SJSA1 (cell line): Measurements from ENCODE around the gene MYH11. TPM values are rescaled to one million over a fixed set of nuclear protein-coding genes. Genes with fewer than 3 reads are reported as not detected.

Experiments
- DNase-seq, 2 experiments: peaks; one replicate each; pipeline ENCODE4 v3.0.0-alpha.2; 2015 to 2020; ENCODE audit warnings: low spot score in 2 of 2, low read depth in 1 of 2
- H3K27ac ChIP-seq: fragments of 250-450 bp; sonication (Bioruptor Pico); 2 replicates; pipeline ENCODE4 v1.5.1; 2020; ENCODE audit warnings: mild to moderate bottlenecking, moderate library complexity
- H3K27me3 ChIP-seq: fragments of 250-450 bp; sonication (Bioruptor Pico); replicated peaks from 2 replicates; pipeline ENCODE4 v1.5.1; 2020; ENCODE audit warnings: mild to moderate bottlenecking, moderate library complexity
- H3K36me3 ChIP-seq: fragments of 250-450 bp; sonication (Bioruptor Pico); 2 replicates; pipeline ENCODE4 v1.5.1; 2020; ENCODE audit warnings: mild to moderate bottlenecking
- H3K4me1 ChIP-seq: fragments of 250-450 bp; sonication (Bioruptor Pico); replicated peaks from 2 replicates; pipeline ENCODE4 v1.6.1; 2021; ENCODE audit warnings: mild to moderate bottlenecking
- H3K4me3 ChIP-seq: fragments of 250-450 bp; sonication (Bioruptor Pico); 2 replicates; pipeline ENCODE4 v1.5.1; 2020; ENCODE audit warnings: mild to moderate bottlenecking
- H3K9me3 ChIP-seq: fragments of 250-450 bp; sonication (Bioruptor Pico); replicated peaks from 2 replicates; pipeline ENCODE4 v1.5.1; 2020; ENCODE audit warnings: mild to moderate bottlenecking
- total RNA-seq: library from RNA; depleted of rRNA; stranded (reverse); fragments of >200 nt; shearing (Covaris generic); gene quantifications from 2 replicates; pipeline ENCODE4 v1.2.3, GENCODE V29; 2014

MYH11 gene
- total RNA-seq, 1 experiment from 2014 or later, result 0.03 TPM

DNA sequence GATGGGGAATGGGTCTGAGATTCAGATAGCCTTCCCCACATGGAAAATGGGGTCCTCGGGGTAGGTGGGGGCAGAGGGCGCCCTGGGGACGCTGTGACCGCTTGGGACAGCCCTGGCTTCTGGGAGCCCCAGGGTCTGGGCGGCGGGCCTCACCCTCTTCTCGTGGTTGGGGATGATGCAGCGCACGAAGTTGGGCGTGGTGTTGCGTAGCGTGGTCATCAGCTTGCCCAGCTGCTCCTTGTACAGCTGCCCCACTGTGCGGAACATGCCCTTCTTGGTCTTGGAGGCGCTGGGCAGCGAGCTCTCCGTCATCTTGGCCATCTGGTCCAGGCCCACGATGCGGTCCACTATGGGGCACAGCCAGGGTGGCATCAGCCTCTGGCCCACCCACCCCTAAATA, 106.8 kb downstream of the MYH11 start:
- no peak overlapping the region for H3K4me3 ChIP-seq
- no peak overlapping the region for H3K27ac ChIP-seq
- no peaks in the 10 kb centered on the region for H3K36me3 ChIP-seq
- DNase-seq, result no peak
- no peaks in the 10 kb centered on the region for H3K9me3 ChIP-seq
- H3K27me3 ChIP-seq, result no peaks in the 10 kb centered on the region
- H3K4me1 ChIP-seq, result peaks cover 8% of the 10 kb centered on the region; the same call in 1 of the 2 replicates

- no peak overlapping the region for H3K27ac ChIP-seq
- no peak for DNase-seq
- no peaks in the 10 kb centered on the region for H3K36me3 ChIP-seq
- no peaks in the 10 kb centered on the region for H3K9me3 ChIP-seq
- peaks cover 8% of the 10 kb centered on the region; the same call in 1 of the 2 replicates for H3K4me1 ChIP-seq
- H3K4me3 ChIP-seq, result no peak overlapping the region
- H3K27me3 ChIP-seq, result no peaks in the 10 kb centered on the region
Observed at GRCh38 chr16:15749371-15749770, 107.5 kb downstream of the MYH11 start.

- no peak overlapping the region for H3K27ac ChIP-seq
- H3K9me3 ChIP-seq, result no peaks in the 10 kb centered on the region
- H3K4me3 ChIP-seq, result no peak overlapping the region
- H3K27me3 ChIP-seq, result no peaks in the 10 kb centered on the region
- no peaks in the 10 kb centered on the region for H3K36me3 ChIP-seq
- H3K4me1 ChIP-seq, result peaks cover 8% of the 10 kb centered on the region; the same call in 1 of the 2 replicates
- DNase-seq, result no peak
Observed at GRCh38 chr16:15748654-15749053, 108.2 kb downstream of the MYH11 start.

GRCh38 chr16:15747937-15748336, 108.9 kb downstream of the MYH11 start:
- Histone ChIP-seq H3K36me3 (no peaks in the 10 kb centered on the region), H3K4me3 (no peak overlapping the region), H3K27ac (no peak overlapping the region), H3K9me3 (no peaks in the 10 kb centered on the region), H3K27me3 (no peaks in the 10 kb centered on the region), H3K4me1 (peaks cover 5% of the 10 kb centered on the region; the same call in 1 of the 2 replicates)
- no peak for DNase-seq

- no peak overlapping the region for H3K27ac ChIP-seq
- no peaks in the 10 kb centered on the region for H3K4me1 ChIP-seq
- DNase-seq, result no peak
- H3K36me3 ChIP-seq, result no peaks in the 10 kb centered on the region
- no peak overlapping the region for H3K4me3 ChIP-seq
- H3K27me3 ChIP-seq, result no peaks in the 10 kb centered on the region
- no peaks in the 10 kb centered on the region for H3K9me3 ChIP-seq
Observed at GRCh38 chr16:15746332-15746731, 110.5 kb downstream of the MYH11 start.

- Histone ChIP-seq H3K27me3 (no peaks in the 10 kb centered on the region), H3K27ac (no peak overlapping the region), H3K9me3 (no peaks in the 10 kb centered on the region), H3K4me1 (no peaks in the 10 kb centered on the region), H3K36me3 (no peaks in the 10 kb centered on the region), H3K4me3 (no peak overlapping the region)
- no peak for DNase-seq
Observed at GRCh38 chr16:15743657-15744056, 113.2 kb downstream of the MYH11 start.

- no peaks in the 10 kb centered on the region for H3K27me3 ChIP-seq
- H3K36me3 ChIP-seq, result no peaks in the 10 kb centered on the region
Observed at GRCh38 chr16:15742716-15743115, 114.1 kb downstream of the MYH11 start.

DNA sequence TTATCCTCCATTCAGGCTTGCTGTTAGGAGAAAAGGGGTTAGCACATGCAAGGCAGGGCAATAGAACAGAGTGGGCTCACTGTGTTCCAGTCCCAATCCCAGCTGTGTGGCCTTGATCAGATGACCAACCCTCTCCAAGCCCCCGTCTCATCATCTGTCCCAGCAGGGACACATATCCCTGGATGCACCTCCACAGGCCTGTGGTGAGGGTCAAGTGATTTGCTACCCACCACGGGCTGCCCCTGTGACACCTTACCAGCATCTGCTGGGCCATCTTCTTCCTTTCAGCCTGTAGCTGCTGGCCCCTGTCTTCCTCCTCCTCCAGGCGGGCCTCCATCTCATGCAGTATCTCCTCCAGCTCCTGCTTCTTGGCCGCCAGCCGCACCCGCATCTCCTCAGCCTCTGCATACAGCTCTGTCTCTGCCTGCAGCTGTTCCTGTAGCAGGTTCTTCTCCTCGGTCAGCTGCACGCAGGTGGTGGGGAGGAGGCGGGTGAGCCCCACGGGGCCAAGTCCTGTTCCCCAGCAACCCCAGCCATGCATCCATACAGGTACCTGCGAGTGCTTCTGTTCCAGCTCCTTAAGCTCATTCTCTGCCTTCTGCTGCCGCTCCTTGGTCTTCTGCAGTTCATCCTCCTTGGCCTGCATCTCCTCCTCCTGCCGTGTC, 115.5 kb downstream of the MYH11 start:
- no peak overlapping the region for H3K4me3 ChIP-seq
- DNase-seq, result no peak
- H3K36me3 ChIP-seq, result no peaks in the 10 kb centered on the region
- no peaks in the 10 kb centered on the region for H3K4me1 ChIP-seq
- no peaks in the 10 kb centered on the region for H3K27me3 ChIP-seq
- no peaks in the 10 kb centered on the region for H3K9me3 ChIP-seq
- no peak overlapping the region for H3K27ac ChIP-seq

More at GRCh38 chr16:15742716-15743115, 114.1 kb downstream of the MYH11 start:
- no peak overlapping the region for H3K27ac ChIP-seq
- no peak for DNase-seq
- no peak overlapping the region for H3K4me3 ChIP-seq
- no peaks in the 10 kb centered on the region for H3K9me3 ChIP-seq
- H3K4me1 ChIP-seq, result no peaks in the 10 kb centered on the region

DNA sequence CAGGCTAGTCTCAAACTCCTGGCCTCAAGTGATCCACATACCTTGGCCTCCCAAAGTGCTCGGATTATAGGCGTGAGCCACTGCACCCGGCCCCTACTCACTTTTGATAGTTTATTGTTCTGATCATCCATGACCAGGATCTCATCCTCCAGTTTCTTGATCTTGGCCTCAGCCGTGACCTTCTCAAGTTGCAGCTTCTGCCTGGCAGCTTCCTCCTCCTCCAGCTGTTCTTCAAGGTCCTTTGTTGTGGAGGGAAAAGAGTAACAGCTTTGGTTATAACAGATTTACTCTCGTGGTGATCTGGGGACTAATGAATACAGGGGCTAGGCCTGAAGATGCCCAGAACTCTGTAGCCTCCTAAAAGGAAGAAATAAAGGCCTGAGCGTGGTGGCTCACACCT, 116.9 kb downstream of the MYH11 start:
- Histone ChIP-seq H3K36me3 (no peaks in the 10 kb centered on the region), H3K4me1 (no peaks in the 10 kb centered on the region), H3K27me3 (no peaks in the 10 kb centered on the region), H3K4me3 (no peak overlapping the region), H3K27ac (no peak overlapping the region), H3K9me3 (no peaks in the 10 kb centered on the region)
- DNase-seq, result no peak

DNA sequence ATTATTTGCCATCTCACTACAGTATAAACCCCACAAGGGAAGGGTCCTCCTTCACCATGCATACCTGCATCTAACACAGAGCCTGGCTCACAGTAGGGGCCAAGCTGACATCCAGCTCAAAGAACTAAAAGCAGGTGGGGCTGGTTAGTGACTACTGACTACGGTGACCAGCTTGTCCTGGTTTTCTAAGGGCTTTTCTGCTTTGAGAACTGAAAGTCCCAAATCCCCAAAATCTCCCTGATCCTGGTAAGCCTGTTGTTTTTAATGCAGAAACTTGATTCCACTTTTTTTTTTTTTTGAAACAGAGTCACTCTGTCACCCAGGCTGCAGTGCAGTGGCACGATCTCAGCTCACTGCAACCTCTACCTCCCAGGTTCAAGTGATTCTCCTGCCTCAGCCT, 117.4 kb downstream of the MYH11 start:
- no peaks in the 10 kb centered on the region for H3K9me3 ChIP-seq
- H3K27me3 ChIP-seq, result no peaks in the 10 kb centered on the region
- no peaks in the 10 kb centered on the region for H3K4me1 ChIP-seq
- H3K27ac ChIP-seq, result no peak overlapping the region
- DNase-seq, result no peak
- H3K36me3 ChIP-seq, result no peaks in the 10 kb centered on the region
- H3K4me3 ChIP-seq, result no peak overlapping the region

DNA sequence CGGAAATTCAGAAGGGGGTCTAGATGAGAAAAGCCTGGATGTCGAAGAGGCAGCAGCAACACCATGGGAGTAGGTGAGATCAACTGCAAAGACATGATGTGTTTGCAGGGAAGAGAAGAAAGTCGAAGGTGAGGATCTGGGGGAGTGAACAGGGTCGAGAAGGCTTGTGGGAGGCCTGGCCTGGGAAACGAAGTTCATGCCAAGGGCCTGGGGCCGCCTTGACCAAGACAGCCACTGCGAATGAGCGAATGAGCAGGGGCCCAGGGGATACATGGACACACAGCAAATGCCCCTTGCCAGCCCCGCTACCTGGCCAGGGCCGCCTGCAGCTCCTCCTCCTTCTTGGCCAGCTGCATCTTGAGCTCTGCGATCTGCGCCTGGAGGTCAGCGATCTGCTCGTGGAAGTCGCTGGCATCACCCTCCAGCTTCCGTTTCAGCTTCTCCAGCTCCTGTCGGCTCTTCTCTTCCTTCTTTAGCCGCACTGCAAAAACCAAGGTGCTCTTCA, 119.6 kb downstream of the MYH11 start:
- DNase-seq, result no peak
- Histone ChIP-seq H3K27ac (no peak overlapping the region), H3K4me1 (peaks cover 9% of the 10 kb centered on the region; the same call in 1 of the 2 replicates), H3K27me3 (no peaks in the 10 kb centered on the region), H3K36me3 (no peaks in the 10 kb centered on the region), H3K9me3 (no peaks in the 10 kb centered on the region), H3K4me3 (no peak overlapping the region)

GRCh38 chr16:15736529-15736928, 120.3 kb downstream of the MYH11 start:
- no peaks in the 10 kb centered on the region for H3K27me3 ChIP-seq
- no peak overlapping the region for H3K27ac ChIP-seq
- H3K4me1 ChIP-seq, result peaks cover 9% of the 10 kb centered on the region; the same call in 1 of the 2 replicates
- no peaks in the 10 kb centered on the region for H3K36me3 ChIP-seq
- DNase-seq, result no peak
- H3K4me3 ChIP-seq, result no peak overlapping the region
- H3K9me3 ChIP-seq, result no peaks in the 10 kb centered on the region

DNA sequence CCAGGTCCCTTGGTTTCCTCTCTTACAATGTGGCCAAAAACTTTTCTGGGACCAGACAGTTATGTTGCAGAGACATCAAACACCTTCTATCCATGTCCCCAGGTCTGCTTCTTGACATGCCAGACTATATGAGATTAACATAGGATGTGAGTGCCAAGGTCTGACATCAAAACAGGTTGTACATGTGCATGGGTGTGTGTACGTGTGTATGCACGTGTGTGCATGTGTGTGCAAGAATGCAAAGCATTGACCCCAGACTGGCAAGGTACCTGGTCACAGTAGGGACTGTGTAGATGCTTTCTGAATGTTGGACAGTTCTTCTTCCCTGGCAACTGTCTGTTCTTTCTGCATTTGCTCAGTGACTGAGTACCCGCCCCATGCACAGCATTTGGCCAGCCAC, 121.2 kb downstream of the MYH11 start:
- H3K9me3 ChIP-seq, result no peaks in the 10 kb centered on the region
- H3K4me3 ChIP-seq, result no peak overlapping the region
- no peak for DNase-seq
- no peak overlapping the region for H3K27ac ChIP-seq
- no peaks in the 10 kb centered on the region for H3K27me3 ChIP-seq
- peaks cover 9% of the 10 kb centered on the region; the same call in 1 of the 2 replicates for H3K4me1 ChIP-seq
- H3K36me3 ChIP-seq, result no peaks in the 10 kb centered on the region

GRCh38 chr16:15732416-15732815, 124.4 kb downstream of the MYH11 start:
- no peak for DNase-seq
- no peak overlapping the region for H3K4me3 ChIP-seq
- H3K27ac ChIP-seq, result no peak overlapping the region
- H3K9me3 ChIP-seq, result no peaks in the 10 kb centered on the region
- no peaks in the 10 kb centered on the region for H3K27me3 ChIP-seq
- H3K4me1 ChIP-seq, result peaks cover 9% of the 10 kb centered on the region; the same call in 1 of the 2 replicates
- no peaks in the 10 kb centered on the region for H3K36me3 ChIP-seq
